Stimulated activated CD8-positive, alpha-beta memory T cell treated with anti-CD3 and anti-CD28 coated beads, Interleukin-4, amount 100 ng/mL, for 1 hour (primary cell): ENCODE measurements around the gene SPPL3.
"Not testable (repeated sequence)": the region's sequence is repeated elsewhere in the genome, so short reads cannot be mapped to it uniquely, and the experiment has no call there.

ENCODE experiments used
- DNase-seq, 2 donors: peaks; one replicate each; pipeline ENCODE4 v3.0.0-alpha.2; 2020; ENCODE audit warnings: low read depth in 2 of 2, low spot score in 1 of 2

The SPPL3 gene

GRCh38 chr12:120754792-120755191, 149.4 kb downstream of the SPPL3 start:
- no peak for DNase-seq

- no peak for DNase-seq
These were observed 152.8 kb downstream of the SPPL3 start for GRCh38 chr12:120751389-120751788.

- no peak for DNase-seq
These were observed 153.4 kb downstream of the SPPL3 start for GRCh38 chr12:120750806-120751205.

GRCh38 chr12:120749256-120749655, 154.9 kb downstream of the SPPL3 start:
- DNase-seq: no peak

GRCh38 chr12:120748242-120748641, 155.9 kb downstream of the SPPL3 start:
- DNase-seq: no peak

- DNase-seq: no peak
These were observed 159.2 kb downstream of the SPPL3 start for GRCh38 chr12:120744922-120745493.

- DNase-seq: no peak
These were observed 162.4 kb downstream of the SPPL3 start for GRCh38 chr12:120741476-120742421.

- no peak for DNase-seq
These were observed 163.3 kb downstream of the SPPL3 start for GRCh38 chr12:120740871-120741270.

GRCh38 chr12:120739821-120740613, 164.1 kb downstream of the SPPL3 start:
- no peak for DNase-seq

GRCh38 chr12:120739031-120739762, 165.0 kb downstream of the SPPL3 start:
- no peak for DNase-seq

GRCh38 chr12:120738252-120739030, 165.7 kb downstream of the SPPL3 start:
- DNase-seq: no peak

GRCh38 chr12:120737557-120738251, 166.5 kb downstream of the SPPL3 start:
- no peak for DNase-seq

GRCh38 chr12:120736404-120737331, 167.5 kb downstream of the SPPL3 start:
- DNase-seq: no peak

- DNase-seq: no peak
These were observed 169.0 kb downstream of the SPPL3 start for GRCh38 chr12:120735181-120735580.

GRCh38 chr12:120734210-120734609, 169.9 kb downstream of the SPPL3 start:
- no peak for DNase-seq

- no peak for DNase-seq
These were observed 170.6 kb downstream of the SPPL3 start for GRCh38 chr12:120733574-120733973.

- not testable (repeated sequence) for DNase-seq
These were observed 172.0 kb downstream of the SPPL3 start for GRCh38 chr12:120732198-120732597.

GRCh38 chr12:120726961-120727360, 177.2 kb downstream of the SPPL3 start:
- no peak for DNase-seq

GRCh38 chr12:120726510-120726793, 177.7 kb downstream of the SPPL3 start:
- DNase-seq: no peak
